ENCODE measurements around the gene VPS54.
"Not testable (repeated sequence)": the region's sequence is repeated elsewhere in the genome, so short reads cannot be mapped to it uniquely, and the experiment has no call there.

Gene VPS54

DNA sequence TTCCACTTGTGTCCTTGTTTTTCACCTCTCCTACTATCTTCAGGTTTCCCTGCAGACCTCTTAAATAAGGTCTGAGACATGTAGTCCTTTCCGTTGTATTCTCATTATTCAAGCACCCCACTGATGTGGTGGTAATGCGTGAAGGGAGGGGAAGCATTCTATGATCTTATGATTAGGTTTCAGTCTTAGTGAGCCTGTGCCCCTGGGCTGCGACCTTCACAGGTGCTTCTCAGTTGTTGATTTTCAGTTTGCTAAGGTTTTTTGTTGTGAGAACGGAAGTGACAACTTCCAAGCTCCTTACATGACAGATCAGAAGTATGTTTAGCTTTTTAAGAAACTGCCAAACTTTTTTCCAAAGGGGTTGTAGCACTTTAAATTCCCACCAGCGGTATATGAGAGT lies 41.3 kb downstream of the VPS54 start:
- no peak for DNase-seq (ENCODE audit: low read depth)
- H3K4me3 ChIP-seq (replicated peaks; ENCODE audit: low read depth, low read length), result no peak overlapping the region
- TF ChIP-seq, protein P1, sequence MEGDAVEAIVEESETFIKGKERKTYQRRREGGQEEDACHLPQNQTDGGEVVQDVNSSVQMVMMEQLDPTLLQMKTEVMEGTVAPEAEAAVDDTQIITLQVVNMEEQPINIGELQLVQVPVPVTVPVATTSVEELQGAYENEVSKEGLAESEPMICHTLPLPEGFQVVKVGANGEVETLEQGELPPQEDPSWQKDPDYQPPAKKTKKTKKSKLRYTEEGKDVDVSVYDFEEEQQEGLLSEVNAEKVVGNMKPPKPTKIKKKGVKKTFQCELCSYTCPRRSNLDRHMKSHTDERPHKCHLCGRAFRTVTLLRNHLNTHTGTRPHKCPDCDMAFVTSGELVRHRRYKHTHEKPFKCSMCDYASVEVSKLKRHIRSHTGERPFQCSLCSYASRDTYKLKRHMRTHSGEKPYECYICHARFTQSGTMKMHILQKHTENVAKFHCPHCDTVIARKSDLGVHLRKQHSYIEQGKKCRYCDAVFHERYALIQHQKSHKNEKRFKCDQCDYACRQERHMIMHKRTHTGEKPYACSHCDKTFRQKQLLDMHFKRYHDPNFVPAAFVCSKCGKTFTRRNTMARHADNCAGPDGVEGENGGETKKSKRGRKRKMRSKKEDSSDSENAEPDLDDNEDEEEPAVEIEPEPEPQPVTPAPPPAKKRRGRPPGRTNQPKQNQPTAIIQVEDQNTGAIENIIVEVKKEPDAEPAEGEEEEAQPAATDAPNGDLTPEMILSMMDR (IDR thresholded peaks at IDR 0.05; ENCODE audit: low read length, missing control alignments), result no peak

DNA sequence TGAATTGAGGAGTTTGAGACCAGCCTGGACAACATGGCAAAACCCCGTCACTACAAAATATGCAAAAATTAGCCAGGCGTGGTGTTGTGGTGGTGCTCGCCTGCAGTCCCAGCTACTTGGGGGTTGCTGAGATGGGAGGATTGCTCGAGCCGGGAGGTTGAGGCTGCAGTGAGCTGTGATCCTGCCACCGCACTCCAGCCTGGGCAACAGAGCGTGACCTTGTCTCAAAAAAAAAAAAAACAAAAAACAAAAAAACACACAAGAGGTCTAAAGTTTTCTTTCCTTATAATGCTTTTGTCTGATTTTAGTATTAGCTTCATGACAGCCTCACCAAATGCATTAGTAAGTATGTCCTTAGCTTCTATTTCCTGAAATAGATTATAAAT lies 43.1 kb downstream of the VPS54 start:
- DNase-seq (ENCODE audit: low read depth), result no peak
- TF ChIP-seq, protein P1 (IDR thresholded peaks at IDR 0.05; ENCODE audit: low read length, missing control alignments), result no peak
- no peak overlapping the region for H3K4me3 ChIP-seq (replicated peaks; ENCODE audit: low read depth, low read length)

DNA sequence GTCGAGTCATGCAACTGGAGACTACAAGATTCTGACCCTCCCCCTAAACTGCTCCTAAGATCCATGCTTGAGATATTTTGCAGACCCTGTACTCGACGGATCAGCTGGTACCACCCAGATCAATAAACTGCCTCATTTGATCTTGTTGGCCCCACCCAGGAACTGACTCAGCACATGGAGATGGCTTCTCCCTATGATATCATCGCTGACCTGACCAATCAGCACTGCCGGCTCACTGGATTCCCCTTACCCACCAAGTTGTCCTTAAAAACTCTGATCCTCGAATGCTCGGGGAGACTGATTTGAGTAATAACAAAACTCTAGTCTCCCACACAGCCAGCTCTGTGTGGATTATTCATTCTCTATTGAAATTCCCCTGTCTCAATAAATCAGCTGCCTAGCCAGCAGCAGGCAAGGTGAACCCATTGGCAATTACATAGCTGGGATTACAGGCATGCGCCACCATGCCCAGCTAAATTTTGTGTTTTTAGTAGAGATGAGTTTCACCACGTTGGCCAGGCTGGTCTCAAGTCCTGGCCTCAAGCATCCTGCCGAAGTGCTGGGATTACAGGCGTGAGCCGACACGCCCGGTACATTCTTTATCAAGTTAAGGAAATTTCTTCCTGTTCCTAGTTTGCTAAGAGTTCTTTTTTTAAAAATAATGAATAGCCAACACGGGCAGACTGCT lies 43.6 kb downstream of the VPS54 start:
- no peak for DNase-seq (ENCODE audit: low read depth)
- no peak overlapping the region for H3K4me3 ChIP-seq (replicated peaks; ENCODE audit: low read depth, low read length)
- TF ChIP-seq, protein P1 (IDR thresholded peaks at IDR 0.05; ENCODE audit: low read length, missing control alignments), result no peak

DNA sequence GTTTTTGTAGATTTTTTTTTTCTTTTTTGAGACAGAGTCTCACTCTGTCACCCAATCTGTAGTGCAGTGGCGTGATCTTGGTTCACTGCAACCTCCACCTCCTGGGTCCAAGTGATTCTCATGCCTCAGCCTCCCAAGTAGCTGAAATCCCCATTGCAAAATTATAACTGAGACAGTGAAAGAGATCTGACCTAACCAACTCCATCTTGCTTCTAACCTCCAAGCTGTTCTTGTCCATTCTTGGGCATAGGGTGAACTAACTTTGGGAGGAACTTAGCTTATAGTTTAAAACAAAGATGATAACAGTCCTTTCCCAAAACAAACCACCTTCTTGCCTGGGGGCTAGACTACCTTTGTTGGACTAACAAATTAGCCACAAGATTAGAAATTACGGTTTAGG lies 44.2 kb downstream of the VPS54 start:
- H3K4me3 ChIP-seq (replicated peaks; ENCODE audit: low read depth, low read length); DNase-seq (ENCODE audit: low read depth): not testable (repeated sequence)

DNA sequence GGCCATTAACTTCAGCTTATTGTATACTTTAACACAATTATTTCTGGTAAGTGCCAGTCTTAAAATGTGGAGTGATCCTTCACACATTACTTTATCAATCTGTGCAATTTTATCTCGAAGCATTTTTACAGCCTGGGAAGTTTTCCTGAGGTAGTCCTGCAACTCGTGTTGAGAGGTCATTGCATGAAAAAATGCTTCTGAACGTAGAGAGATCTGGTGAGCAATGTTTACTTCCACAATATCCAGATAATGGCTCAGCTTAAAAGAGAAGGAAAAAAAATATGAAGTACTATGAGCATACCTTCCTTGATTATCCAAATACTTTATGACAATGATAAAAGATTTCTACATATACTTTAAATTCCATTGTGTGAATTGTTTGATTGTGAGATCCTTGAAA lies 57.0 kb downstream of the VPS54 start:
- H3K4me3 ChIP-seq (replicated peaks; ENCODE audit: low read depth, low read length), result no peak overlapping the region
- DNase-seq (ENCODE audit: low read depth), result no peak
- TF ChIP-seq, protein P1 (IDR thresholded peaks at IDR 0.05; ENCODE audit: low read length, missing control alignments), result no peak

DNA sequence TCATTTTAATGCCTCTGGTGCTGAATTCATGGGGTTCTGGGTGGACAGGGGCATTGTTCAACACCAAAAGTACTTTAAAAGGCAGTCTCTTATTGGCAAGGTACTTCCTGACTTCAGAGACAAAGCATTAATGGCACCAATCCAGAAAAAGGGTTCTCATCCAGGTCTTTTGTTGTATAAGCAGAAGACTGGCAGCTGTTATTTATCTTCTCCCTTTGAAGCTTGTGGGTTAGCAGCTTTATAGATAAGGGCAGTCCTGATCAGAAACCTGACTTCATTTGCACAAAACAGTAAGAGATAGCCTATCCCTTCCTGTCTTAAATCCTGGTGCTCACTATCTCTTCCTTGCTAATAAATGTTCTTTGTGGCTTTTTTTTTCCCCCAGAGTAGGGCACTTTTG lies 68.8 kb downstream of the VPS54 start:
- TF ChIP-seq, protein P1 (IDR thresholded peaks at IDR 0.05; ENCODE audit: low read length, missing control alignments), result no peak
- no peak overlapping the region for H3K4me3 ChIP-seq (replicated peaks; ENCODE audit: low read depth, low read length)
- DNase-seq (ENCODE audit: low read depth), result peak; percentile 4

DNA sequence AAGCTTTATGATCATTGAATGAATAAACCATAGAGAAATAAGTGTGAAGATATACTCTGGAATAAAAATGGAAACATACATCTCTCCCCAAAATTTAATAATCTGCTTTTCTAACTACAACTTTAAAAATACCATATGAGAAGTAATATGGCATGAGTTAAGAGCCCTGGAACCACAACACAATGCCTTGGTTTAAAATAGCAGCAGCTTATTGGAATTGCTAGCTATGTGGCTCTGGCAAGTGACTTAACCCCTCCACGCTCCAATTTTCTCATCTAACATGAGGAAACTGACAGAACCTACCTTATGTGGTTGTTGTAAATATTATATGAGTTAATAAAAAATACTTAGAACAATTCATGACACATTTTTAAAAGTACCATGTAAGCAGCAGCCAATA lies 76.4 kb downstream of the VPS54 start:
- no peak for DNase-seq (ENCODE audit: low read depth)
- no peak overlapping the region for H3K4me3 ChIP-seq (replicated peaks; ENCODE audit: low read depth, low read length)
- TF ChIP-seq, protein P1 (IDR thresholded peaks at IDR 0.05; ENCODE audit: low read length, missing control alignments), result no peak

DNA sequence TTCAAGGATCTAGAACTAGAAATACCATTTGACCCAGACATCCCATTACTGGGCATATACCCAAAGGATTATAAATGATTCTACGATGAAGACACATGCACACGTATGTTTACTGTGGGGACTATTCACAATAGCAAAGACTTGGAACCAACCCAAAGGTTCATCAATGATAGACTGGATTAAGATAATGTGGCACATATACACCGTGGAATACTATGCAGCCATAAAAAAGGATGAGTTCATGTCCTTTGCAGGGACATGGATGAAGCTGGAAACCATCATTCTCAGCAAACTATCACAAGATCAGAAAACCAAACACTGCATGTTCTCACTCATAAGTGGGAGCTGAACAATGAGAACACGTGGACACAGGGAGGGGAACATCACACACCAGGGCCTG lies 87.1 kb downstream of the VPS54 start:
- H3K4me3 ChIP-seq (replicated peaks; ENCODE audit: low read depth, low read length); DNase-seq (ENCODE audit: low read depth): not testable (repeated sequence)
